IPS-18a (cell line): ENCODE measurements around the gene ACO2.
"Not testable (repeated sequence)": the region's sequence is repeated elsewhere in the genome, so short reads cannot be mapped to it uniquely, and the experiment has no call there.

Source experiments
- H3K27ac ChIP-seq: one replicate; pipeline ENCODE4 v1.5.1; 2013; ENCODE audit warnings: low read length
- H3K27me3 ChIP-seq: one replicate; pipeline ENCODE4 v1.6.1; 2013; ENCODE audit warnings: mild to moderate bottlenecking, low read length; ENCODE audit not compliant: control insufficient read depth, insufficient read depth
- H3K36me3 ChIP-seq: one replicate; pipeline ENCODE4 v1.6.1; 2013; ENCODE audit warnings: low read depth, low read length; ENCODE audit not compliant: control insufficient read depth
- H3K4me1 ChIP-seq: one replicate; pipeline ENCODE4 v1.6.1; 2013; ENCODE audit warnings: low read depth, low read length; ENCODE audit not compliant: control insufficient read depth
- H3K4me3 ChIP-seq: one replicate; pipeline ENCODE4 v1.5.1; 2013; ENCODE audit warnings: low read length
- H3K9ac ChIP-seq: one replicate; pipeline ENCODE4 v1.6.1; 2013; ENCODE audit warnings: mild to moderate bottlenecking, low read length, moderate library complexity
- H3K9me3 ChIP-seq: one replicate; pipeline ENCODE4 v1.6.1; 2013; ENCODE audit warnings: low read depth, low read length; ENCODE audit not compliant: control insufficient read depth

Gene ACO2

GRCh38 chr22:41460071-41460470, 8.8 kb upstream of the ACO2 start:
- not testable (repeated sequence) for H3K4me3 ChIP-seq, H3K27me3 ChIP-seq, H3K4me1 ChIP-seq, H3K9me3 ChIP-seq, H3K27ac ChIP-seq, H3K9ac ChIP-seq
- H3K36me3 ChIP-seq: peaks cover 56% of the 10 kb centered on the region

- Histone ChIP-seq H3K27ac (no peak overlapping the region), H3K36me3 (peaks cover 72% of the 10 kb centered on the region), H3K4me1 (no peaks in the 10 kb centered on the region), H3K9ac (no peak overlapping the region), H3K4me3 (no peak overlapping the region), H3K9me3 (no peaks in the 10 kb centered on the region), H3K27me3 (no peaks in the 10 kb centered on the region)
Measured at GRCh38 chr22:41461901-41462300, 7.0 kb upstream of the ACO2 start.

- Histone ChIP-seq H3K27ac (peak overlapping the region; percentile 96), H3K9ac (peak overlapping the region; percentile 92), H3K9me3 (no peaks in the 10 kb centered on the region), H3K36me3 (peaks cover 32% of the 10 kb centered on the region), H3K27me3 (no peaks in the 10 kb centered on the region), H3K4me3 (peak overlapping the region; percentile 71), H3K4me1 (peaks cover 4% of the 10 kb centered on the region)
Measured at GRCh38 chr22:41469218-41469851, 418 bp downstream of the ACO2 start.

GRCh38 chr22:41470886-41471285, 2.0 kb downstream of the ACO2 start:
- peaks cover 4% of the 10 kb centered on the region for H3K4me1 ChIP-seq
- no peak overlapping the region for H3K27ac ChIP-seq
- no peak overlapping the region for H3K9ac ChIP-seq
- no peaks in the 10 kb centered on the region for H3K9me3 ChIP-seq
- peaks cover 19% of the 10 kb centered on the region for H3K36me3 ChIP-seq
- no peaks in the 10 kb centered on the region for H3K27me3 ChIP-seq
- no peak overlapping the region for H3K4me3 ChIP-seq

GRCh38 chr22:41471568-41471967, 2.7 kb downstream of the ACO2 start:
- Histone ChIP-seq H3K4me3 (no peak overlapping the region), H3K9me3 (no peaks in the 10 kb centered on the region), H3K9ac (no peak overlapping the region), H3K27ac (no peak overlapping the region), H3K4me1 (peaks cover 4% of the 10 kb centered on the region), H3K27me3 (no peaks in the 10 kb centered on the region), H3K36me3 (peaks cover 12% of the 10 kb centered on the region)

- Histone ChIP-seq H3K27ac (no peak overlapping the region), H3K4me1 (peaks cover 11% of the 10 kb centered on the region), H3K9me3 (no peaks in the 10 kb centered on the region), H3K36me3 (no peaks in the 10 kb centered on the region), H3K4me3 (no peak overlapping the region), H3K9ac (no peak overlapping the region), H3K27me3 (no peaks in the 10 kb centered on the region)
Measured at GRCh38 chr22:41474872-41475451, 6.0 kb downstream of the ACO2 start.

- Histone ChIP-seq H3K27me3 (no peaks in the 10 kb centered on the region), H3K36me3 (no peaks in the 10 kb centered on the region), H3K9me3 (no peaks in the 10 kb centered on the region), H3K9ac (no peak overlapping the region), H3K4me3 (no peak overlapping the region), H3K4me1 (peaks cover 41% of the 10 kb centered on the region), H3K27ac (no peak overlapping the region)
Measured at GRCh38 chr22:41478473-41478872, 9.6 kb downstream of the ACO2 start.

- Histone ChIP-seq H3K9ac (no peak overlapping the region), H3K27me3 (no peaks in the 10 kb centered on the region), H3K4me3 (no peak overlapping the region), H3K4me1 (peaks cover 41% of the 10 kb centered on the region), H3K27ac (no peak overlapping the region), H3K9me3 (no peaks in the 10 kb centered on the region), H3K36me3 (no peaks in the 10 kb centered on the region)
Measured at GRCh38 chr22:41478891-41479521, 10.1 kb downstream of the ACO2 start.

GRCh38 chr22:41479671-41480396, 10.9 kb downstream of the ACO2 start:
- Histone ChIP-seq H3K27me3 (no peaks in the 10 kb centered on the region), H3K27ac (no peak overlapping the region), H3K4me1 (peaks cover 41% of the 10 kb centered on the region), H3K36me3 (no peaks in the 10 kb centered on the region), H3K4me3 (no peak overlapping the region), H3K9ac (no peak overlapping the region), H3K9me3 (no peaks in the 10 kb centered on the region)

- Histone ChIP-seq H3K4me3 (no peak overlapping the region), H3K9me3 (no peaks in the 10 kb centered on the region), H3K27me3 (no peaks in the 10 kb centered on the region), H3K27ac (no peak overlapping the region), H3K4me1 (peaks cover 41% of the 10 kb centered on the region), H3K9ac (no peak overlapping the region), H3K36me3 (no peaks in the 10 kb centered on the region)
Measured at GRCh38 chr22:41480397-41480735, 11.4 kb downstream of the ACO2 start.

GRCh38 chr22:41481131-41481830, 12.4 kb downstream of the ACO2 start:
- H3K9me3 ChIP-seq: no peaks in the 10 kb centered on the region
- no peaks in the 10 kb centered on the region for H3K36me3 ChIP-seq
- H3K27ac ChIP-seq: peak overlapping the region; percentile 2
- H3K4me3 ChIP-seq: peak overlapping the region; percentile 12
- H3K9ac ChIP-seq: no peak overlapping the region
- no peaks in the 10 kb centered on the region for H3K27me3 ChIP-seq
- peaks cover 41% of the 10 kb centered on the region for H3K4me1 ChIP-seq
